A549 treated with Hydrocortisone at 1 μM for 4 hours (cell line): ENCODE measurements around the gene TRPC4. TPM values are rescaled to one million over a fixed set of nuclear protein-coding genes. Genes with fewer than 3 reads are reported as not detected.

Experiments used
- total RNA-seq: library from RNA; stranded (reverse); fragments of 200-300 nt; extraction: Qiagen RNA extraction; gene quantifications from 5 replicates; pipeline ENCODE4 v1.2.3, GENCODE V29; 2022

Gene TRPC4
- total RNA-seq: 0.03 TPM in 1 of 5 replicates, not detected in the others

GRCh38 chr13:37869756-37870488 is at the start of gene TRPC4:
Gene TRPC4 (minus strand): TSS chr13:37869772. CDS start chr13:37783333, 86,439 bp downstream.

GRCh38 chr13:37598597-37598996 is 271.0 kb downstream of the TRPC4 start, which contains the start of gene POSTN:
Gene POSTN (minus strand): TSS chr13:37598768. CDS start chr13:37598726, 42 bp downstream.

